AG04449 (cell line): Measurements from ENCODE around the gene LRRC32.
"Not testable (repeated sequence)": the region's sequence is repeated elsewhere in the genome, so short reads cannot be mapped to it uniquely, and the experiment has no call there.

Experiments
- CTCF ChIA-PET: fragments of 350-600 bp; formaldehyde crosslinking; extraction: SDS; loops from one replicate; lab custom pipeline; 2021; ENCODE audit warnings: antibody characterized with exemption; lab: Yijun Ruan, JAX
- POLR2A ChIA-PET: fragments of 400-600, 350-600 bp; formaldehyde crosslinking; extraction: SDS; loops from one replicate; lab custom pipeline; 2020; ENCODE audit warnings: antibody characterized with exemption, inconsistent platforms; lab: Yijun Ruan, JAX
- DNase-seq: peaks from one replicate; pipeline ENCODE4 v3.0.0-alpha.2; 2010; ENCODE audit warnings: low read depth, low spot score
- H3K4me3 ChIP-seq: 2 replicates; pipeline ENCODE4 v1.5.1; 2011; ENCODE audit warnings: low read depth, mild to moderate bottlenecking, control low read depth, low read length
- CTCF ChIP-seq: IDR thresholded peaks from one replicate; pipeline ENCODE4 v1.5.1; 2011; ENCODE audit warnings: mild to moderate bottlenecking, moderate library complexity, low read length, control low read depth, inconsistent platforms; ENCODE audit not compliant: insufficient read depth; ENCODE audit errors: missing control alignments

Gene LRRC32

GRCh38 chr11:76648061-76648460, 22.5 kb downstream of the LRRC32 start:
- no peak for DNase-seq
- no peak for TF ChIP-seq CTCF
- POLR2A ChIA-PET: no interaction called here
- no peak overlapping the region for H3K4me3 ChIP-seq
- CTCF ChIA-PET: interaction anchor here (1.1 kb wide), 1 partner anchor 22 kb away, joined by 3 read pairs; no protein-coding TSS in a partner anchor

GRCh38 chr11:76646882-76647534, 23.5 kb downstream of the LRRC32 start:
- ChIA-PET POLR2A (no interaction called here), CTCF (no interaction called here)
- no peak for TF ChIP-seq CTCF
- DNase-seq: no peak
- H3K4me3 ChIP-seq: no peak overlapping the region

GRCh38 chr11:76644591-76644990, 26.0 kb downstream of the LRRC32 start:
- POLR2A ChIA-PET: no interaction called here
- DNase-seq: no peak
- TF ChIP-seq CTCF: no peak
- CTCF ChIA-PET: no interaction called here
- no peak overlapping the region for H3K4me3 ChIP-seq

GRCh38 chr11:76643711-76644110, 26.8 kb downstream of the LRRC32 start:
- DNase-seq, H3K4me3 ChIP-seq, POLR2A ChIA-PET, CTCF ChIA-PET: not testable (repeated sequence)

DNA sequence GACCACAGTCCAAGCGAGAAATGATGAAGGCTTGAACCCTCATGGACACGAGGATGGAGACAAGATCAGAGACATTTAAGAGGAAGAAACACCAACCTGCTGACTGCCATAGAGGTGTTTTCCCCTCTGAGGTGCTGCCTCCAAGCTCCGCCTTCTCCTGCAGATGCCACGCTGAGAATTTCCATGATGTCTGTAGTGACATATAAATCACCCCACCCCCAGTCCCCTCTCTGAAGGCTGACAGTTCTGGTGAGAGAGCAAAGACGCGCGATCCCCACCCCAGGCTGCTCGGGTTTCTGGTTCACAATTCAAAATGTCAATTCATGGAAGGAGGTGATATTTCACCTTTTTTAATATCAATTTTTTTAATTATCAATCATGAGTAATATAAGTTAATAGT, 28.2 kb downstream of the LRRC32 start:
- ChIA-PET POLR2A (no interaction called here), CTCF (interaction anchor here (0.8 to 1.0 kb wide), 2 partner anchors 13 to 16 kb away, joined by 3 read pairs; no protein-coding TSS in a partner anchor)
- H3K4me3 ChIP-seq: no peak overlapping the region
- no peak for DNase-seq
- no peak for TF ChIP-seq CTCF

- no peak for TF ChIP-seq CTCF
- no peak for DNase-seq
- no peak overlapping the region for H3K4me3 ChIP-seq
- CTCF ChIA-PET: interaction anchor here (0.8 to 1.0 kb wide), 2 partner anchors 13 to 15 kb away, joined by 3 read pairs; no protein-coding TSS in a partner anchor
- POLR2A ChIA-PET: no interaction called here
Observed at GRCh38 chr11:76641905-76642304, 28.6 kb downstream of the LRRC32 start.

- no peak for DNase-seq
- no peak overlapping the region for H3K4me3 ChIP-seq
- TF ChIP-seq CTCF: no peak
- ChIA-PET CTCF (no interaction called here), POLR2A (no interaction called here)
Observed at GRCh38 chr11:76640501-76640900, 30.0 kb downstream of the LRRC32 start.
